GM12864 (cell line): ENCODE data around the gene NFYC.

Experiments used
- DNase-seq: peaks from one replicate; pipeline ENCODE4 v3.0.0-alpha.2; 2011; ENCODE audit warnings: low read depth
- H3K4me3 ChIP-seq: 2 replicates; pipeline ENCODE4 v1.5.1; 2011; ENCODE audit warnings: mild to moderate bottlenecking, low read depth, low read length, control low read depth
- CTCF ChIP-seq: IDR thresholded peaks from 2 replicates; pipeline ENCODE4 v1.5.1; 2011; ENCODE audit warnings: low read depth, mild to moderate bottlenecking, moderate library complexity, low read length, control low read depth, inconsistent platforms; ENCODE audit errors: missing control alignments

NFYC gene

GRCh38 chr1:40749817-40750216 is 58.3 kb downstream of the NFYC start:
- no peak for TF ChIP-seq CTCF
- H3K4me3 ChIP-seq, result no peak overlapping the region
- no peak for DNase-seq

- H3K4me3 ChIP-seq, result no peak overlapping the region
- TF ChIP-seq CTCF, result no peak
- no peak for DNase-seq
Measured at GRCh38 chr1:40750451-40750908, 59.0 kb downstream of the NFYC start.

GRCh38 chr1:40751802-40752201 is 60.3 kb downstream of the NFYC start:
- DNase-seq, result no peak
- TF ChIP-seq CTCF, result no peak
- no peak overlapping the region for H3K4me3 ChIP-seq

- no peak overlapping the region; the same call in 1 of the 2 replicates for H3K4me3 ChIP-seq
- peak; percentile 35 for DNase-seq
- TF ChIP-seq CTCF, result no peak
Measured at GRCh38 chr1:40753142-40753882, 61.8 kb downstream of the NFYC start.

- TF ChIP-seq CTCF, result no peak
- no peak for DNase-seq
- H3K4me3 ChIP-seq, result no peak overlapping the region
Measured at GRCh38 chr1:40754201-40754600, 62.7 kb downstream of the NFYC start.

- no peak for TF ChIP-seq CTCF
- H3K4me3 ChIP-seq, result no peak overlapping the region
- DNase-seq, result no peak
Measured at GRCh38 chr1:40755067-40755466, 63.6 kb downstream of the NFYC start.

GRCh38 chr1:40756523-40756922 is 65.0 kb downstream of the NFYC start:
- DNase-seq, result no peak
- no peak for TF ChIP-seq CTCF
- H3K4me3 ChIP-seq, result no peak overlapping the region
